Testis (tissue), 3 donors: ENCODE measurements around the gene RFK. TPM values are rescaled to one million over a fixed set of nuclear protein-coding genes. Genes with fewer than 3 reads are reported as not detected.

Source experiments
- DNase-seq: peaks from one replicate; pipeline ENCODE4 v3.0.0-alpha.2; 2019
- H3K27ac ChIP-seq, 2 donors: fragments of 200-600 bp; sonication (generic); one replicate each; pipeline ENCODE4 v1.5.1; 2019
- H3K27me3 ChIP-seq: fragments of 200-600 bp; sonication (generic); one replicate; pipeline ENCODE4 v1.5.1; 2019
- H3K36me3 ChIP-seq: fragments of 200-600 bp; sonication (generic); one replicate; pipeline ENCODE4 v1.5.1; 2017; ENCODE audit warnings: low read depth; ENCODE audit errors: missing control alignments
- H3K4me1 ChIP-seq: fragments of 200-600 bp; sonication (generic); one replicate; pipeline ENCODE4 v1.5.1; 2019
- H3K4me3 ChIP-seq, 2 donors: fragments of 200-600 bp; sonication (generic); one replicate each; pipeline ENCODE4 v1.5.1; 2017 to 2019
- H3K9me3 ChIP-seq: fragments of 200-600 bp; sonication (generic); one replicate; pipeline ENCODE4 v1.5.1; 2017
- POLR2A ChIP-seq: fragments of 450-650 bp; IDR thresholded peaks from one replicate; pipeline ENCODE4 v1.6.1; 2017; ENCODE audit warnings: antibody characterized with exemption, mild to moderate bottlenecking, moderate library complexity
- WGBS, 2 donors: methylation state at CpG; one replicate each; pipeline ENCODE4 v1.1.5; 2018; 5-methylcytosine and 5-hydroxymethylcytosine counted together
- intact Hi-C: fragments of 100-400 bp; cut with DNase I; formaldehyde crosslinking; loops from one replicate; pipeline ENCODE4 v1.15.1; 2023; ENCODE audit warnings: low total_unique reads
- polyA plus RNA-seq: library from polyadenylated mRNA; stranded (reverse); fragments of 350-450 nt; fragmentation: Illumina TruSeq; extraction: RNeasy Lipid Tissue Mini Kit (QIAGEN cat#74804); gene quantifications from one replicate; pipeline ENCODE4 v1.2.3, GENCODE V29; 2014; ENCODE audit warnings: low read depth, low replicate concordance; ENCODE audit not compliant: insufficient read depth
- total RNA-seq, 2 donors: library from RNA; depleted of rRNA; stranded (reverse); fragments of >200 nt; gene quantifications; one replicate each; pipeline ENCODE4 v1.2.3, GENCODE V29; 2016
- TF ChIP-seq, protein P1 (sequence below), 3 experiments: fragments of 450-650 bp in 2 of 3; fragments of 200-600 bp in 1 of 3; sonication (generic) in 1 of 3; IDR thresholded peaks; one replicate each; pipeline ENCODE4 v1.5.1; 2016 to 2019; ENCODE audit warnings: antibody characterized with exemption in 3 of 3, mild to moderate bottlenecking in 2 of 3, moderate library complexity in 1 of 3

RFK gene
- total and polyA plus RNA-seq, 3 donors from 2014 or later = 39.3 to 69.7 (median 41.8) TPM

DNA sequence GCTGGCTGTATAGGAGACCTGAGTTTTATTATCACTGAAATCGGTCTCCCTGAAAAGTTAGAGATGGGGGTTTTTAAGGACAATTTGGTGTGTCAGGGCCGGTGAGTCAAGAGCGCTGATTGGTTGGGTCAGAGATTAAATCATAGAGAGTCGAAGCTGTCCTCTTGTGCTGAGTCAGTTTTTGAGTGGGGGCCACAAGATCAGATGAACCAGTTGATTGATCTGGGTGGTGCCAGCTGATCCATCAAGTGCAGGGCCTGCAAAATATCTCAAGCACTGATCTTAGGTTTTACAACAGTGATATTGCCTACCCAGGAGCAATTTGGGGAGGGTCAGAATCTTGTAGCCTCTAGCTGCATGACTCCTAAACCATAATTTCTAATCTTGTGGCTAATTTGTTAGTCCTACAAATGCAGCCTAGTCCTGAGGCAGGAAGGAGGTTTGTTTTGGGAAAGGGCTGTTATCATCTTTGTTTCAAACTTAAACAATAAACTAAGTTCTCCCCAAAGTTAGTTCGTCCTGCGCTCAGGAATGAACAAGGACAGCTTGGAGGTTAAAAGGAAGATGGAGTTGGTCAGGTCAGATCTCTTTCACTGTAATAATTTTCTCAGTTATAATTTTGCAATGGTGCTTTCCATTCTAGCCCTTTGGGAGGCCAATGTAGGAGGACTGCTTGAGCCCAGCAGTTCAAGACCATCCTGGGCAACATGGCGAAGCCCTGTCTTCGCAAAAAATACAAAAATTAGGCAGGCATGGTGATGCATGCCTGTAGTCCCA lies 31.6 kb upstream of the RFK start:
- no peaks in the 10 kb centered on the region for H3K9me3 ChIP-seq
- no peak overlapping the region for H3K27ac ChIP-seq
- intact Hi-C loops = no loop called here
- no peaks in the 10 kb centered on the region for H3K27me3 ChIP-seq
- no peak for TF ChIP-seq POLR2A
- TF ChIP-seq, protein P1, sequence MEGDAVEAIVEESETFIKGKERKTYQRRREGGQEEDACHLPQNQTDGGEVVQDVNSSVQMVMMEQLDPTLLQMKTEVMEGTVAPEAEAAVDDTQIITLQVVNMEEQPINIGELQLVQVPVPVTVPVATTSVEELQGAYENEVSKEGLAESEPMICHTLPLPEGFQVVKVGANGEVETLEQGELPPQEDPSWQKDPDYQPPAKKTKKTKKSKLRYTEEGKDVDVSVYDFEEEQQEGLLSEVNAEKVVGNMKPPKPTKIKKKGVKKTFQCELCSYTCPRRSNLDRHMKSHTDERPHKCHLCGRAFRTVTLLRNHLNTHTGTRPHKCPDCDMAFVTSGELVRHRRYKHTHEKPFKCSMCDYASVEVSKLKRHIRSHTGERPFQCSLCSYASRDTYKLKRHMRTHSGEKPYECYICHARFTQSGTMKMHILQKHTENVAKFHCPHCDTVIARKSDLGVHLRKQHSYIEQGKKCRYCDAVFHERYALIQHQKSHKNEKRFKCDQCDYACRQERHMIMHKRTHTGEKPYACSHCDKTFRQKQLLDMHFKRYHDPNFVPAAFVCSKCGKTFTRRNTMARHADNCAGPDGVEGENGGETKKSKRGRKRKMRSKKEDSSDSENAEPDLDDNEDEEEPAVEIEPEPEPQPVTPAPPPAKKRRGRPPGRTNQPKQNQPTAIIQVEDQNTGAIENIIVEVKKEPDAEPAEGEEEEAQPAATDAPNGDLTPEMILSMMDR (IDR thresholded peaks at IDR 0.05) = no peak
- 87 to 91% methylated on average over 8 of the region's 8 CpGs for WGBS, 2 donors
- no peaks in the 10 kb centered on the region for H3K4me1 ChIP-seq
- H3K4me3 ChIP-seq = no peak overlapping the region
- no peaks in the 10 kb centered on the region for H3K36me3 ChIP-seq
- no peak for DNase-seq

DNA sequence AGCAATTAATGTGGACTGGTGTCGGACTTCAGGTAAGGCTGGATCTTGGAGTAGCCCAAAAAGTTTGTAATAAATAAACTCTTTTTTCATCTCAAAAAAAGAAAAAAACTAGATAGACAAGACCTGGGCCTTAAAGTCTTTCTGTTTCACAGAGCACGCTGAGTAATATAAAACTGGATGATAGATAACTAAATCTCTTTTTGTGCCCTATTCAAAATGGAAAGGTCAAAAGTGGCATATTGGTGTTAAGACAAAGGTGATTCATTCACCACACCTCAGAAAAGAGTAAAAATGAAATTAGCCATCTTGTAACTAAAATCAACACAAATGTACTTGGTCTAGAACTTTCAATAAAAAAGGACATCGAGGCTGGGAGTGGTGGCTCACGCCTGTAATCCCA lies 30.3 kb upstream of the RFK start:
- TF ChIP-seq POLR2A = no peak
- TF ChIP-seq, protein P1 (IDR thresholded peaks at IDR 0.05) = no peak
- H3K4me1 ChIP-seq = no peaks in the 10 kb centered on the region
- no peaks in the 10 kb centered on the region for H3K36me3 ChIP-seq
- intact Hi-C loops = no loop called here
- H3K4me3 ChIP-seq = no peak overlapping the region
- H3K27me3 ChIP-seq = no peaks in the 10 kb centered on the region
- WGBS, 2 donors = 96 to 99% methylated on average over 4 of the region's 4 CpGs
- no peaks in the 10 kb centered on the region for H3K9me3 ChIP-seq
- no peak for DNase-seq
- no peak overlapping the region for H3K27ac ChIP-seq

DNA sequence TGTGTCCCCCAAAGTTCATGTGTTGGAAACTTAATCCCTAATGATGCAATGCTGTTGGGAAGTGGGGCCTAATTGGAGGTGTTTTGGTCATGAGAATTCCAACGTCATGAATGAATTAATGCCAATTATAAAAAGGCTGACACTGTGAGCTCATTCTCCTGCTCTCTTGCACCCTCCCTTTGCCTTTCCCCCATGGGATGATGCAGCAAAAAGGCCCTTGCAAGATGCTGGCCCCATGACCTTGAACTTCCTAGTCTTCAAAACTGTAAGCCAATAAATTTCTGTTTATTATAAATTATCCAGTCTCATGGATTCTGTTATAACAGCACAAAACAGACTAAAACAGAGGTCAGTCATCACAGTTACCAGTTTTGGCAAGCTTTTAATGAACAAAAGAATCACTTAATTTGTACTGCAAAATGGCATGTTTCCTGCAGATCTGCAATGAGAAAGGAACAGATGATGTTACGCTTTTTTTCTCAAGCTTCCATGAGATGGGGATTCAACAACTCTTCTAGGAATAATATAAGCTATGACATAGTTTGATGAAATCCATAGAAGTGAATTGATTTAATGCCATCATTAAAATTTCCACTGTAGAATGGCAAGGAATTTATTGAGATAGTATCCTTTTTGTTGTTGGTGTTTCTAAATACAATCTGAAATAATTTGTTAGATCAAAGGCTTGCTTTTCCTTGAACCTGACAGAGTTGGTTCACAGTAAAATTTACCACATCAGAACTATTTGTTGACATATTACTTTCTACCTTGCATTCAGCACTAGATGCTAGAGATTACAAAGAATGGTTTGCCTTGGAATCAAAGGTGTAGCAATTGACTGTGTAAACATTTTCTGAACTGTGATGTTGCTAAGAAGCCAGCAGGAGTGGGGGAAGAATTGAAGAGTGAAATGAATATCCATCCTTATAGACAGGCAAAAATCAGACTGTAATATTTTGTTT lies 29.3 kb upstream of the RFK start:
- no peaks in the 10 kb centered on the region for H3K36me3 ChIP-seq
- no peak for DNase-seq
- intact Hi-C loops = no loop called here
- no peaks in the 10 kb centered on the region for H3K9me3 ChIP-seq
- H3K27ac ChIP-seq = no peak overlapping the region
- 44 to 46% methylated on average over 2 of the region's 2 CpGs for WGBS, 2 donors
- H3K4me1 ChIP-seq = no peaks in the 10 kb centered on the region
- no peaks in the 10 kb centered on the region for H3K27me3 ChIP-seq
- no peak overlapping the region for H3K4me3 ChIP-seq
- TF ChIP-seq, protein P1 (IDR thresholded peaks at IDR 0.05) = no peak
- no peak for TF ChIP-seq POLR2A

DNA sequence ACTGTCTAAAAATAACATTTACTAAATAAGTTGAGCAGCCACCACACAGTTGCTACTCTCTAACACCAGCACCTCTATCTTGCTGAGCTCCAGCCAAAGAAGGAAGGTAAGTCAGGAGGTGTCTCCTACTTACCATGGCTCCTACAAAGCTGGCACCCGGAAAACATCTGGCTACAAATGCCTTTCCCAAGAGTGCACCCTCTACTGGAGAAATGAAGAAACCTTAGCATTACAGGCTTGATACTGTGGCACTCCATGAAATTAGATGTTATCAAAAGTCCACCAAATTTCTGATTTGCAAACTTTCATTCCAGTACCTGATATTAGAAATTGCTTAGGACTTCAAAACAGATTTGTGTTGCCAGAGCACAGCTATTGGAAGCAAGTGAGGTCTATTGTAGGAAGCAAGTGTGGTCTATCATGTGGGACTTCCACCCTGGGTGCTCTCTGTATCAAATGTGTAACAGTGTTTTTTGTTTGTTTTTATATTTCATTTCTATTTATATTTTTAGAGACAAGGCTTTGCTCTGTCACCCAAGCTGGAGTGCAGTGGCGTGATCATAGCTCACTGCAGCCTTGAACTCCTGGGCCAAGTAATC lies 25.7 kb upstream of the RFK start:
- intact Hi-C loops = no loop called here
- H3K36me3 ChIP-seq = no peaks in the 10 kb centered on the region
- H3K27ac ChIP-seq = no peak overlapping the region
- TF ChIP-seq, protein P1 (IDR thresholded peaks at IDR 0.05) = no peak
- TF ChIP-seq POLR2A = no peak
- no peaks in the 10 kb centered on the region for H3K4me1 ChIP-seq
- H3K27me3 ChIP-seq = no peaks in the 10 kb centered on the region
- no peaks in the 10 kb centered on the region for H3K9me3 ChIP-seq
- WGBS, 2 donors = 69 to 83% methylated on average over 2 of the region's 2 CpGs
- DNase-seq = no peak
- H3K4me3 ChIP-seq = no peak overlapping the region
